Cerebellar nuclear complex (tissue), 1 donor: Measurements from ENCODE around the gene MYOM3.

Experiments
- DNase-seq, 2 experiments: peaks; one replicate each; lab custom pipeline; 2025; lab: John Stamatoyannopoulos, UW

The MYOM3 gene

GRCh38 chr1:24096009-24096738 is 15.8 kb downstream of the MYOM3 start:
- DNase-seq, result no peak

GRCh38 chr1:24095140-24095859 is 16.6 kb downstream of the MYOM3 start:
- DNase-seq, result no peak

GRCh38 chr1:24094554-24094953 is 17.4 kb downstream of the MYOM3 start:
- DNase-seq, result no peak

GRCh38 chr1:24093732-24094131 is 18.2 kb downstream of the MYOM3 start:
- no peak for DNase-seq

GRCh38 chr1:24092979-24093378 is 19.0 kb downstream of the MYOM3 start:
- no peak for DNase-seq

- no peak for DNase-seq
Measured at GRCh38 chr1:24091971-24092482, 19.9 kb downstream of the MYOM3 start.

GRCh38 chr1:24090736-24091135 is 21.2 kb downstream of the MYOM3 start:
- DNase-seq, result no peak

- DNase-seq, result no peak
Measured at GRCh38 chr1:24089743-24090555, 22.0 kb downstream of the MYOM3 start.

GRCh38 chr1:24089027-24089742 is 22.8 kb downstream of the MYOM3 start:
- DNase-seq, result no peak

GRCh38 chr1:24086466-24086865 is 25.5 kb downstream of the MYOM3 start:
- DNase-seq, result no peak

GRCh38 chr1:24085546-24085945 is 26.4 kb downstream of the MYOM3 start:
- DNase-seq, result no peak

GRCh38 chr1:24085007-24085406 is 26.9 kb downstream of the MYOM3 start:
- no peak for DNase-seq

- DNase-seq, result no peak
Measured at GRCh38 chr1:24084050-24084449, 27.9 kb downstream of the MYOM3 start.

- DNase-seq, result no peak
Measured at GRCh38 chr1:24082372-24082771, 29.6 kb downstream of the MYOM3 start.

- DNase-seq, result no peak
Measured at GRCh38 chr1:24081190-24081589, 30.7 kb downstream of the MYOM3 start.

GRCh38 chr1:24080131-24080530 is 31.8 kb downstream of the MYOM3 start:
- DNase-seq, result no peak

- DNase-seq, result no peak
Measured at GRCh38 chr1:24077278-24077978, 34.5 kb downstream of the MYOM3 start.

- DNase-seq, result no peak
Measured at GRCh38 chr1:24075946-24076345, 36.0 kb downstream of the MYOM3 start.

GRCh38 chr1:24075590-24075854 is 36.4 kb downstream of the MYOM3 start:
- no peak for DNase-seq

GRCh38 chr1:24074817-24075589 is 36.9 kb downstream of the MYOM3 start:
- no peak for DNase-seq

GRCh38 chr1:24074196-24074595 is 37.7 kb downstream of the MYOM3 start:
- no peak for DNase-seq
